ENCODE data around the gene CD22.
A peak's percentile ranks its signal among the peaks of the same experiment; 100 is the strongest.
"Not testable (repeated sequence)": the region's sequence is repeated elsewhere in the genome, so short reads cannot be mapped to it uniquely, and the experiment has no call there.

CD22 gene

DNA sequence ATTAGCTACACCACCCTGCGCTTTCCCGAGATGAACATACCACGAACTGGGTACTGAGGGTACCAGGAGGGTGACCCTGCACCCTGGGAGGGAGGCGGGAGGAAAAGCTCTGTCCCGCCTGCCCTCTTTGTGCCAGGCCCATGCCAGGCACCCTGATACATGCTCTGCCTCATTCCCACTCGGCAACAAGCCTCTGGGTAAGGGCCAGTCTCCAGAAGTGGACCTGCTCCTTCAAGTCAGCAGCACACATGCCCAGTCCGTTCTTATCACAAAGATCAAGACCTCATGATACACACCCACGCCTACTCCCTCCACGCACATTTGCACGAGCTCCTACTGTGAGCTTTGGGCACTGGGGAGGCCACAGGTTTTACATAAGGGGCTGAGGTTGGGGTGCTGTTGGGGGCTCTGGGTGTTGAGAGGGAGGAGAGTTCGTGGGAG is 16.7 kb downstream of the CD22 start:
- no peak for DNase-seq

GRCh38 chr19:35346193-35347052 is 17.4 kb downstream of the CD22 start:
- DNase-seq: no peak

DNA sequence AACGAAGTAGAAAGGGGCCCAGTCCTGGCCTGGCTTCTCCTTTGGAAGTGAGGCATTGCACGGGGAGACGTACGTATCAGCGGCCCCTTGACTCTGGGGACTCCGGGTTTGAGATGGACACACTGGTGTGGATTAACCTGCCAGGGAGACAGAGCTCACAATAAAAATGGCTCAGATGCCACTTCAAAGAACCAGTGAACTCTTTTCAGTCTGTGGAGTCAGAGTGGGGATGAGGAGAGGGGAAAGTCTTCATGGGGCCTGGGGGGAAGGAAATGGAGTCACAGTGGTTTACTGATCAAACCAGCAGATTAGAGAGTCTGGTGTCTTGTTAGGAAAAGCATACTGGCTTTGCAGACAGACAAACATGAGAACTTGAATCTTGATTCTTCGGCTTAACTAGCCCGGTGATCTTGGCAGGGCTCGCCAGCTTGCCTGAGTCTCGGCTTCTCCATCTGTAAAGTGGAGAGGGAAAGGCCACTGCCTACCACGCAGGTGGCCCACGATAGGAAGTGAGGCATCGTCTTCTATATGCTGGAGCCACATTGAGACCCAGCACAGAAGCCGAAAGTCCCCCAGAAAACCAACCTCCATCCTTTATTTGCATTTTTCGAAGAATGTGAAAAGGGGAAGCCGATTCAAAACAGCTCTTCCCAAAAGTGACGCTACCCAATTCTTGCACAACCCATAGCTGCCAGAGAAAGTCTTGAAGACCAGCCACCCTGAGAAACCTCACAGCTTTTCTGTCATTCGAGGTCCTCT is 18.4 kb downstream of the CD22 start, which contains the start of gene FFAR1:
TSS of gene FFAR1 (plus strand) at position 732 of the 759 bp plus-strand sequence. CDS start 3,650 bp downstream, outside the sequence.
- DNase-seq: peak; percentile 15

DNA sequence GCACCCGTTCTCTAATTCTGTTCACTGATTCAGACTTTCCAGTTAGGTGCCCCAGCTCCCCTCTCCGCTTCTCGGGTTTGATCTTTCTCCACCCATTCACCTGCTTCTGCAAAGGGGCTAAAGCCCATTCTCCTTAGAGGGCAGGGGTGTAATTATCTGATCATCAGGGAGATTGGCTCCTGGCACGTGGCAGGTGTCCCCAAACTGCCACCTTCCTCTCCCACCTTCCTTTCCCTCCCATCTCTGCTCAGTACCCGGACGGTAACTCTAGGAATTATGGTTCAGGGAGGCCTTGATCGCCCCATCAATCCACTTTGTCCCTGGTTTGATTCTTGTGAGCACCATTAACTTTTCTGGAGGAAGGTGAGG is 18.9 kb downstream of the CD22 start:
- no peak for DNase-seq

- DNase-seq: no peak
Observed at GRCh38 chr19:35348911-35349611, 20.1 kb downstream of the CD22 start.

DNA sequence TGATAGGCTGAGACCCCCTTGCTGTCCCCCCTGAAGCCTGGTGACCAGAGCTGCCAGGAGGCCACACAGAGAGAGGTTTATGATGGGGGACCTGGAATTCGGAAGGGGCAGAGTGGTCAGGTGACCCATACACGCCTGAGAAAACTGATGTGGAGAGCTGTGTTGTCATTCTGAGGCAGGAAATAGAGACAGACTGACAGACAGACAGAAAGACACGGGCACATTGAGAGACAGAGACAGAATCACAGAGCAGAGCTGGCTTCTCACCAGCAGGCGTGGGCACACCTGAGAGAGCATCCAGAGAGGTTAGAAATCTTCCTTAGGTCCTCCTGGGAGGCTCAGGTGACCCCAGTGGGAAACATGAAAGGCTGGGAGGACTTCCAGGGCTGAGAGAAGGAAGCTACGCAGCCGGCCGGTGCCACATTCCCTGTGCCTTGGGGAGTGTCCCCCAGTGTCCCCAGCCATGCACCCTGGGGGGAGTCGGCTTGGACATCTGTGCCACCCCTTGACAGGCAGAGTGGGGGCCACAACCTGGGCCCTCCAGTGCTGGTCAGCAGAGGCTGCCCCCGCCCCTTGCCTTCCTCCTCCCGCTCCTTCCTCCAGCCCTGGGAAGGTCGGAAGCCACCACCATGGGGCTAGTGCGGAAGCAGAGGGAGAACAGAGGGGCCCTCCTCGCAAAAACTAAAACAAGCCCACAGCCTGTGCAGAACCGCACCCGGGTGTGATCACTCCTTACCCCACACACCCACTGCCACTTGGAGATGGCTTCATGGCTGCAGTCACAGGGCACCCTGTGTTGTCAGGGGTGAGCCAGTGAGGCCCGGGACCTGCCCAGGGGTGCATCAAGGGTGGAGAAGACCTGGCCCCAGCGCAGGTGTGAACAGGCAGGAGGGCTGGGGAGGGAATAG is 20.9 kb downstream of the CD22 start:
- no peak for DNase-seq

- DNase-seq: no peak
Observed at GRCh38 chr19:35350591-35350990, 21.6 kb downstream of the CD22 start.

- DNase-seq: no peak
Observed at GRCh38 chr19:35351411-35352176, 22.6 kb downstream of the CD22 start.

DNA sequence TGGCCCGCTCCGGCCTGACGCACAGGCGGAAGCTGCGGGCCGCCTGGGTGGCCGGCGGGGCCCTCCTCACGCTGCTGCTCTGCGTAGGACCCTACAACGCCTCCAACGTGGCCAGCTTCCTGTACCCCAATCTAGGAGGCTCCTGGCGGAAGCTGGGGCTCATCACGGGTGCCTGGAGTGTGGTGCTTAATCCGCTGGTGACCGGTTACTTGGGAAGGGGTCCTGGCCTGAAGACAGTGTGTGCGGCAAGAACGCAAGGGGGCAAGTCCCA is 23.1 kb downstream of the CD22 start:
- no peak for DNase-seq

- DNase-seq: peak; percentile 77
Observed at GRCh38 chr19:35352448-35353304, 23.7 kb downstream of the CD22 start.

- peak; percentile 32 for DNase-seq
Observed at GRCh38 chr19:35353635-35354034, 24.6 kb downstream of the CD22 start.

GRCh38 chr19:35354898-35355297 is 25.9 kb downstream of the CD22 start:
- no peak for DNase-seq

GRCh38 chr19:35355791-35356460 is 26.9 kb downstream of the CD22 start:
- DNase-seq: no peak

- DNase-seq: peak; percentile 9
Observed at GRCh38 chr19:35357867-35358573, 29.0 kb downstream of the CD22 start, which contains the start of gene FFAR3. TSS of gene FFAR3 (plus strand) at chr19:35358460. CDS start at chr19:35358891, 431 bp downstream.

GRCh38 chr19:35358834-35359233 is 29.8 kb downstream of the CD22 start:
- DNase-seq: not testable (repeated sequence)

- DNase-seq: not testable (repeated sequence)
Observed at GRCh38 chr19:35359395-35359794, 30.4 kb downstream of the CD22 start.

DNA sequence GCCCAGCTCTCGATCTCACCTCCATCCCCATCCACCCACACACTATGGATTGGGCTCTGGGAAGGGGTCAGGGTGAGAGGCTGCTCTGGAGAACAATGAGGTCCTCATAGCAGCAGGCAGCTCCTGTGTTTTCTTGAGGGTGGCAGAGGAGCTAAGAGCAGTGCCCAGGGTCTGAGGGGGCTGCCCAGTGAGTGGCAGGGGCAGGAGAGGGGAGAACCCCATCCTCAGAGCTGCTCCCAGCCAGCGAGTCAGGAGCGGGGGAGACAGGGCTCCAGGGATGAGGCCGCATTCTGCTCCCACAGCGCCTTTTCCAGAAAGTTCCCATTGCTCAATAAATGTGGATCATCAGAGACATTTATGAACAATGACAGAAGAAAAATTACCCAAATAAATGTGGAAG is 31.1 kb downstream of the CD22 start:
- not testable (repeated sequence) for DNase-seq

DNA sequence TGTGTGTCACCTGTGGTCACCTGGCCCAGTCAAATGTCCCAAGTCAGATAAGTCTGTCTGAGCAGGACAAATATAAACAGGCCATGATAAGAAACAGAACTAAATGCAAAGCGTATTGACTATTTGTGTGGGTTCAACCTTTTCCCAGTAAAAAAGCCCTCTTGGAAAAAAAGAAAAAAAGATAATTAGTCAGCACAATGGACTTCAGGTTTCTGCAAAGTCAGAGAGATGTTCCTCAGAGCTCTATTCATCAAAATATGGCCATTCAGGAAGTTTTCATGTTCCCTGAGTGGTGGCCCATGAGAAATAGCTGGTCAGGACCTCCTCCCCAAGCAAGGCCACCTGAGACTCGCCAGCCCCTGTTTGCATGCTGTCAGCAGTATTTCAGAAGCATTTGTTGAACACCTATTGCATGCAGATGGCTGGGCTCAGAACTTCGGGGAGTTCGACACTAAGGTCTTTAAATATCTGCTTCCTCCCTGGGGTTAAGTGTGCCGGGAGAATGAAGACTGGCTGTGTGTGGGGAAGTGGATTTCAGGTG is 32.0 kb downstream of the CD22 start:
- no peak for DNase-seq

Measured in hematopoietic multipotent progenitor cell treated with erythropoietin and hydrocortisone succinate and interleukin-3 and kit ligand, for 8 days (in vitro differentiated cells).